Stimulated activated CD8-positive, alpha-beta memory T cell treated with anti-CD3 and anti-CD28 coated beads, Interleukin-7, amount 100 ng/mL, for 24 hours (primary cell): ENCODE results near the gene RGS10.
"Not testable (repeated sequence)": the region's sequence is repeated elsewhere in the genome, so short reads cannot be mapped to it uniquely, and the experiment has no call there.

Source experiments
- DNase-seq: peaks from one replicate; pipeline ENCODE4 v3.0.0-alpha.2; 2020; ENCODE audit warnings: low read depth

RGS10 gene

DNA sequence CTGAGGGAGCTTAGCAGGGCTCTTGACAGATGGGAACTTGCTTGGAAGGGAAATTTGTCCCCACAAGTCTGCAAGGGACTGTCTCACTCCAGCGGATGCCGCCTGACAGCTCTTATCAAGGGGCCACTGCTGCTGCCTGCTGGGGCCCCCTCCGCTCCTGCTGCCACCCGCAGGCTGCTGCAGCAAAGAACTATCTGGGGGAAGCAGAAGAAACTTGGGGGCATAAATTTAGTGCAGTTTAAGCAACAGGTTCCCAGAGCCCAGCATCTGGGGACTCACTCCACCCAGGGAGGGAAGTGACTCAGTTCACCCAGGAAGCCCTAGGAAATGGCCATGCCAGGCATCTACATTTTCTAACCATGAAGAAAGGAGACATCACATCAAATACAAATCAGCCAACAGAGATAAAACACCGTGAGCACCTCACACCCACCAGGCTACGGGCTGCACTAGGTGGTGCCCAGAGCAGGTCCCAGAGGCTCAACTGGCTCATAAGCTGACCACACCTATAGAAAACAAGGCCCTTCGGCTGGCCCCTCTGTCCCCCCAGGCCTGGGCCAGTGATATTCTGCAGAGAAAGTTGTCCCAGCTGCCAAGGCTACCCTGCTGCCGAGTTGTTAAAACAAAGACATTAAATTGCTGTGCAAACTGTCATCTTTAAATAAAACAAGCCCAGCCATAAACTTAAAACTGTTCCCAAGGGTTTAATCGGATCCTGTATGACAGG is 3.7 kb downstream of the RGS10 start:
- no peak for DNase-seq

DNA sequence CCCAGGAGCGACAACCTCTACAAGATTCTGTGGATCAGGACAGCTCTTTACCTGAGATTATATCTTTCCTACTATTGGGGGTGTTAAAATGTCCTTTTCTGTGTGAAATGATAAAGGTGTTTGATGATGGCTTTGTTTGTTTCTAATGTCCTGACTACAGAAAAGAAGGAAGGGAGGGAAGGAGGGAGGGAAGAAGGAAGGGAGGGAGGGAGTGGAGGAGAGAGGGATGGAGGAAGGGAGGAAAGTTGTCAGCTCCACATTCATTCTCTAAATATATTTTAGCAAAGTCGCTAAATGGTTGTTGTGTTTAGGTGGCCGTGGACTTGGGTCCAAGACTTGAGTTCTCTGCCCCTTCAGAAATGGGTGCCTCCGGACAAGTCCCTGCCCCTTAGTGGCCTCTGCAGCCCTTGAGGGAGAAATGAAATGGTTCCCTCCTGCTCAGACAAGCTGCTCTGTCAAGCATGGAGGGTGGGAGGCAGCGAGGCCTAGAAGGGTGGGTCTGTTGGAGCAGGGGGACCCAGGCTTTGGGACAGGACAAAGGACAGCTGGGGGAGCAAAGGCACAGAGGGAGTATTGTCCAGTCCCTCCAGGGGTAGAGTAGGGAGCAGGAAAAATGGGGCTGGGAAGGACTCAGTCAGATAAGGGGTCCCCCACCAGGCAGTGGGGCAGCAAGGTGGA is 4.4 kb downstream of the RGS10 start:
- DNase-seq, result no peak

DNA sequence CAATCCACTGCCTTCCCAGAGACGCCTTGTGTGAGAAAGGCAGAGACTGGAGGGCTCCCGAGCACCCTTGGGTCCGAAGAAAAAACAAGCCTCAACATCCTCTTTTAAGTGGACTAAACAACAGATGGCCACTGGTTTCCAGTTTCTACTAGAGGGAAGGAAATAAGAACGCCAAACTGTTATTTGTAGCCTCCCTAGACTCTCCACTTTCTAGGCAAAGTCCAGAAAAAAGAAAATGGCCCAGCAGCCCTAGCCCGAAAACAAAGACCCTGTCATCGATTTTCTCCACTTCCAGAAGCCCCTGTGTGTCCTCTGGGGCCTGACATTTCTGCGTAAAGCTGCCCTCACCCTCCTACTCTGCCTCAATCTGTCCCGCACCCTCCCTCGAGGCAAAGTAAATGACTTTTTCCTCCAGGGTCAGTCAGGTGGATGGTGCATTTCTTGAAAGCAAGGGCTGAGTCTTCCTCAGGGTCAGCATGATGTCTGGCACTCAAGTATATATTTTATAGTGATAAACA is 6.0 kb downstream of the RGS10 start:
- DNase-seq, result no peak

DNA sequence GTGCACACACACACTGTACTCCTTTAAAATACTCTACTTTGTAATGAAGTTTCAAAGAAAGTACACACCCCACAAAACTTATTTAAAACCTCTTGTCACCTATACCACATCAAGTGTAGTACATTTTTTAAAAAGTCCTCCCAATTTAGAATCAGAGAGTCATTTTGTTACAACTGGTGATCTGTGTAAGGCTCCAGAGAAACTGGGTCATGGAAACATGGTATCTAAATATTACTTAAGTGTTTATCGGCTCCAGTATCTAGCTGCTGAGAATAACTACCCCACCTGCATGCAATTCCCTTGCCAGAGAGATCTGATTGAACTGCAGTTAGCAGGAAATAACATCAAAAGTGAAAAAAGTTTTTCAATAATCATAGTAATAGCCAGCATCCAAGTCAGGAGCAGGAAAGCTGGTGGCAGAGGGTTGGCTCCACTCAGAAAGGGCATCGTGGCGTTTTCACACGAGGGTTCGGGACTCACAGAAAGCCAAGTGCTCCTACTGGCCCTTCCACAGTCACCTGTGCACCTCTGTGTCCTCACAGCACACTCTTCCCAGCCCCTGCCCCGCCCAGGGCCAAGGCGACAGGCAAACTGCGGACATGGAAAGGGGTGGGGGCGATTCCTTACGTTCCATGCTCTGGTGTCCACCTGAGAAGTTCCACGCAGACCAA is 6.5 kb downstream of the RGS10 start:
- DNase-seq, result no peak

DNA sequence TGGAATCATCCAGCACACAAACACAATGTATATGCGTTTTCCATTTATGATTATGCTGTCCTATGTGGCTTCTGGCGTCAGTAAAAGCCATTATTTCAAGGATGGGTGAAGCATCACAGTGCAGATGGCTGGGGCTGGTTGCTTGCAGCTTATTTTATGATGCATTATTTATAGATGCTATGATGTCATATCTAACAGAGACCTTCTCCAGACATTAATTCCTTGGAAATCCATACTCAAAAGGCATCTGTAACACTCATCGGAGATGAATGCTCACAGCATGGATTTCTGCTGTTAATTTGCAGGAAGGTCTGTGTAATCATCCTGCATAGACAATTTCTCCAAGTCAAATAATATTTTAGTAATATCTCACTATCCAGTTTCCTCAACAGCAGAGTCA is 7.2 kb downstream of the RGS10 start:
- no peak for DNase-seq

DNA sequence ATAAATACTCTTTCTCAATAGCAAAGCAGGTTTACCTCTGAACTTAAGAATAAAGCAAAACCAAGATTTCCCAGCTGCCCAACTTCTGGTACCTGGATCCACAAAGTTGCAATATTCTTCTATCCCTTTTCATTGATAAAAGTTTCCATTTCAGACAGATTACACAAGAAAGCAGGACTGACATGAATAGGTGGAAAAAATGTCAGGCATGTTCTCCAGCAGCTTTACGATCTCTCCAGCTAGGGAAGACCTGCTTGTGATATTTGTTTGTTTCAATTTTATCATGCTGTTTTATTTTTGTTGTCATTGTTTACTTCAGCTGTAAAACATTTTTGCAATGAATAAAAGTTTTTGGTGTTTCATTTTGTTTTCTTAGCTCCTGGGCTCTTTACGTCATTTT is 9.0 kb downstream of the RGS10 start:
- no peak for DNase-seq

DNA sequence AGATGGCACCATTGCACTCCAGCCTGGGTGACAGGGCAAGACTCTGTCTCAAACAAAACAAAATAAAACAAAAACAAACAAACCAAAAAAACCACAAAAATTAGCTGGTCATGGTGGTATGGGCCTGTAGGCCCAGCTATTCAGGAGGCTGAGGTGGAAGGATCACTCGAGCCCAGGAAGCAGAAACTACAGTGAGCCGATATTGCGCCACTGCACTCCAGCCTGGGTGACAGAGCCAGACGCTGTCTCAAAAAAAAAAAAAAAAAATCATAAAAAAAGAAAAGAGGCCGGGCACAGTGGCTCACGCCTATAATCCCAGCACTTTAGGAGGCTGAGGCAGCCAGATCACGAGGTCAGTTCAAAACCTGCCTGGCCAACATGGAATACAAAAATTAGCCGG is 9.7 kb downstream of the RGS10 start:
- not testable (repeated sequence) for DNase-seq

DNA sequence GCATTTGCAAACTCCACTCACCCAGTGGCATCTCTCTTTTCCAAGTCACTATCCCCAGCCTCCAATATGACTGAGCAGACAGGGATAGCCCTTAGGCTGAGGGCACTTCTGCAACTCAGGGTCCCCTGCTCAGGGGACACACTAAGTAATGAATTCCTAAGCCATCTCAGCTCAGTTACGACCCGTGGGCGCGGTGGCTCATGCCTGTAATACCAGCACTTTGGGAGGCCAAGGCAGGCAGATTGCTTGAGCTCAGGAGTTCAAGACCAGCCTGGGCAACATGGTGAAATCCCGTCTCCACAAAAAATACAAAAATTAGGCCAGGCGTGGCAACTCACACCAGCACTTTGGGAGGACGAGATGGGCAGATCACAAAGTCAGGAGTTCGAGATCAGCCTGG is 10.3 kb downstream of the RGS10 start:
- DNase-seq, result not testable (repeated sequence)

DNA sequence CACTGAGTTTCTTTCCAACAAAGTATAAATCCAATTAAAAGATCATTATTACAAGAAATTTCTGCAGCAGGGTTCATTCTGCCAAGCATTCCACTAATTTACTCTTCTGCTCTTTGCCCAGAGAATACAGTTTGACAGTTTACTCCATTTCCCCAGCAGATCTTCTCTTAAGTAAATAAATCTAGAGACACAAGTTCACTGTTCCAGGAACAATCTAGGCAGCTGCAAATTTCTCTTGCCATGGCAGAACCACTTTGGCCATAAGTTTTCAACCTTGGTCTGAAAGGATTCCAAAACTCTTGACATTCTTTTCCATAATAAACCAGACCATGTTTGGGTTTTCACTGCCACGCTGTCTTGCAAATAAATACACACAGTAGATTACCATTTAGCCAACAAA is 11.5 kb downstream of the RGS10 start:
- no peak for DNase-seq

DNA sequence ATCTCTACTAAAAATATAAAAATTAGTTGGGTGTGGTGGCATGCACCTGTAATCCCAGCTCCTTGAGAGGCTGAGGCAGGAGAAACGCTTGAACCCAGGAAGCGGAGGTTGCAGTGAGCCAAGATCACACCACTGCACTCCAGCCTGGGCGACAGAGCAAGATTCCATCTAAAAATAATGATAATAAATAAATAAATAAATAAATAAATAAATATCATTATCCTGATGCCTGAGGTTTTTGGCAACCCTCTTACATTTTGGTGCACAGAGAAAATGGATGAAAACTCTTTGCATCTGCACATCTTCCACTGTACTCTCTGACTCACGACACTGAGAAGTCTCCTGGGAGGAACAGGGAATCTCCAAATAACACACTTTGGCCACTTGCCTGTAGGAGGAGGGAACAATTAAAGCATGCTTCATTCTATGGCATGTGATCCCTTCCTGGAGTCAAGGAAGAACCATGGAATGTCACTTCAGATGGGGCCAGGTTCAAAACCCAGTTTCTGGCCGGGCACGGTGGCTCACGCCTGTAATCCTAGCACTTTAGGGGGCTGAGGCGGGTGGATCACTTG is 13.8 kb downstream of the RGS10 start:
- DNase-seq, result not testable (repeated sequence)

DNA sequence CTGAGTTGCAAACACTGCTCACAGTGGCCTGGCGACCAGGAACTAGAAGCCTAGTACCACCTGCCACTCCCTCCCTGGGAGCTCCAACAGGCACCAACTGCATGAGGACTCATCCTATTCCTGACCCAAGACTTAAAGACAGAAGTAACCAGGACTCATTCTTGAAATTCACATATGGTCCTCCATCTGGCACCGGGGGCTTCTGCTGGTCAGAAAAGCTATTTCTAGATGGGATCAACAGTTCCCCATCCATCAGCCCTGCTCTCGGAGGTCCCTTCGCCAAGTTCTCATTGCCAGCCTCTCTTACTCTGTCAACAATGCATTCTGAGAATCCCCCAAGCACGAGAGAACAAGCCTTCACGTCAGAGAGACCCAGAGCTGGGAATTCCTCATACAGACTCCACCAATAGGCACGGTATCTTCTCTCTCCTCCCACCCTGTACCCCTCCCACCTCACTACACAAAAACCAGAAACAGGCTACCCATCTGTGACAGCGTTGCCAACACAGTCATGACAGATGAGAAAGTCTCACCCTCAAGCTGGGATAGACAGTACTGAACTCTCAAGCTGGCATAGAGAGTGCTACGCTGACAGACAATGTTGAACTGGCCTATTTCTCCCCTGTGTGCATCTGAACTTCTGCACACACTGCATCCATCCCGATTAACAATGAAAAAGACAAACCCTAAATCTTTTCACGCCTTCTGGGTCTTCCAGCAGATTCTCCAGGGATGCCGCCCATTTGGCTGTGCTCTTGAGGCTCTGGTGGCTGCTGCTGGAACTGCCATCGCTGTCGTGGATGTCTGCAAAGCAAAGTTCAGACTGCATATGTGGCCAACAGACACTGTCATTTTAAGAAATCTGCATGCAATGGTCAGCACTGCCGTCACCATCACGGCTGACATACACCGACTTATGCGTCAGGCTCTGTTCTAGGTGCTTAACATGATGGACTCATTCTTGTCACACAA is 15.6 kb downstream of the RGS10 start:
- DNase-seq, result no peak

DNA sequence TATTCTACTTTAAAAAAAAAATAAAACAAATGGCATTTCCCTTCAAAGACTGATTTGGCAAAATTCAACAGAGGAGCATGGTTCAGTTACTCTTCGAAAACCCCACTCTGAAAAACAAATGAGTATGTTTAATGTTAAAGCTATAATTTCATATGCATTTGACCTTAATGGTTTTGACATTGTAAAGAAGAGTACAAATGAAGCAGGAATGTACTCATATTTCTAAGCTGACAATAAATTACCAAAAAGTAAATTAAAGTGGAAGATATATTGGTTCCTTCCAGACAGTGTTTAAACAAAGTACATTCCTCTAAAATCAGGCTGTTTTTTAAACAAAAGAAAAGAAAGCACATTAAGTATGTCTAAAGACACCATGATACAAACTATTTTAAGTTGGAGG is 16.4 kb downstream of the RGS10 start:
- DNase-seq, result no peak

DNA sequence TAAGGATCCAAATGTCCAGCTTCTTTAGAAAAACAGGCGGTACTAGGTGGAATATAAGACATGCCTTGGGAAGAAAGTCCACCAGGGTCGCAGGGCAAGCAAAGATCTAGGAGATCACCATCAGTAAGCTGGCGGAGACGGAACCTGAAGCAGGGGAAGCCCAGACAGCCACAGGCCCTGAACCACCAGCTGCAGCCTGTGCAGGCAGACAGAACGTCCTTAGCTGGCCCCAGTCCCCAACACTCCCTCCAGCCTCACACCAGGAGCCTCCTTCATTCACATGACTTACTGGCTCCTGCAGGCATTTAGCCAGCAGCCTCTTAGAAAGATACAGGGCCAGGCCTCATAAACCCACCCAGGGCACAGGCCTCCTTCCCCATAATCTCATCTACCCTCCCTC is 17.4 kb downstream of the RGS10 start:
- no peak for DNase-seq

DNA sequence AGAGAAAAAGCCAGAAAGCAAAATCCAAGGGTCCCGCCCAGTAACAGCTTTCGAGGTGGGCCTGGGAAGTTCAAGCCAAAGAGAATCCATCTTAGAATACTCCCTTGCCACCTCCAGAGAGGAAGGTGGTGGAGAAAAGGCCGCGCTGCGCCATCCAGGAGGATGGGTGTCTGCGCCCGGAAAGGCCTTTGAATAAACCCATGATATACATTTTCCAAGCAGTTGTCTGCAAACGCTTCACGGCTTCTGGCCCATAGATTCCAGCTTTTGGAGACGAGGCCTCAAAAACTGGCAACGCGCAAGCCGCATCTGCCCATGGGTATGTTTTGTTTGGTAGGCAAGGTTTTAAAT is 17.8 kb downstream of the RGS10 start:
- DNase-seq, result no peak

DNA sequence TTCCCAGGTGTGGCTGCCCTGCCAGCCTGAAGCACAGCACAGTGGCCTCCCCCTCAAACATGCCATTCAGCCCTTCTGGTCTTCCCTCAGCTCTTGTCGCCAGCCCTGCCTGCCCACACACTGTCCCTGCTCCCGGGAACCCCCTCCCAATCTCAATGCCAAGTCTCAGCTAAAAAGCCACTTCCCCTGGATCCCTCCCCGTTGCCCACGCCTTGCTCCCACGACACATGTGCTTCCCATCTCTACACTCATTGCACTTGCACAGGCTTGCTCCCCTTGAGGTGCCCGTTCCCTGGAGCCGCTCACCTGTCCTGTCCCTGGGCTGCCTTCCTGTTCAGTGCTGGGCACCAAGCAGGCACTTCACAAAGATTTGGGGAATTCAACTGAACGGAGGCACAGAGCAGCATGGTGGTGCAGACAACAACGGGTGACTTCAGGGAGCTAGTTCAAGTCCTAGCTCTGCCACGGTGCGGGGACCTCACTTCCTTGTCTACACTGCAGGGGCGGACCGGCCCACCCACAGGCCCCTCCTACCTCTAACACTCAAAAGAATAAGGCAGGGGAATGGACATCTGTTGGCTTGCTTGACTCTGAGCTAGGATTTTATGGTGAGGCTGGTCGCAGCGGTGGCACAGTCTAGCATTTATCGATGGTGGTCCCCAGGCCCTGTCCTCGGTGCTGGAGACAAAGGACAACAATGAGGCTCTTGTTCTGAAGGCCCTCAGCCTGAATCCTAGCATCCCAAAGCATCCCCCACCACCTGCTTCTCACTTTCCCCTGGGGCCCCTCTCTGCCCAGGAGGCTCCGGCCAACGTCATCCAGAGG is 18.4 kb downstream of the RGS10 start:
- DNase-seq, result no peak

DNA sequence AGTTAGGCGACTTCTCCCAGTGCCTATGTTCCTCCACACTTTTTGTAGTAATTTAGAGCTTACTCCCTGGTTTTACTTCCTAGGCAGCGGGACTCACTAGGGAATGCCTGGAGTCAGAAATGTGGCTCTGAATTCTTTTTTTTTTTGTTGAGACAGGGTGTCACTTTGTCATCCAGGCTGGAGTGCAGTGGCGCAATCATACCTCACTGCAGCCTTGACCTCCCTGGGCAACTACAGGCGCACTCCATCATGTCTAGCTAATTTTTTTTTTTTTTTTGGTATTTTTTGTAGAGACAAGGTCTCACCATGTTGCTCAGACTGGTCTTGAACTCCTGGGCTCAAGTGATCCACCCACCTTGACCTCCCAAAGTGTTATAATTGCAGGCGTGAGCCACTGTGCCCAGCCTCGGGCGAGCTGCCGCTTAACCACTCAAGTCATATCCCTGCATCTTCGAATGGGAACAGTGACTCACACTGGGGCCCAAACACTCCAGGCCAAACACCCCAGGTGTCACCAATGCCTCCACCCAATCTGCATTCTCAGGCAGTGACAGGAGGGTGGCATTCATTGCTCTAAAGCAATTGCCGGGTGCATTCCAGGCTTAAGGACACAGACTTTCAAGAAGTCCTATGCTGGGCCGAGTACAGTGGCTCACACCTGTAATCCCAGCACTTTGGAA is 19.6 kb downstream of the RGS10 start:
- DNase-seq, result no peak

DNA sequence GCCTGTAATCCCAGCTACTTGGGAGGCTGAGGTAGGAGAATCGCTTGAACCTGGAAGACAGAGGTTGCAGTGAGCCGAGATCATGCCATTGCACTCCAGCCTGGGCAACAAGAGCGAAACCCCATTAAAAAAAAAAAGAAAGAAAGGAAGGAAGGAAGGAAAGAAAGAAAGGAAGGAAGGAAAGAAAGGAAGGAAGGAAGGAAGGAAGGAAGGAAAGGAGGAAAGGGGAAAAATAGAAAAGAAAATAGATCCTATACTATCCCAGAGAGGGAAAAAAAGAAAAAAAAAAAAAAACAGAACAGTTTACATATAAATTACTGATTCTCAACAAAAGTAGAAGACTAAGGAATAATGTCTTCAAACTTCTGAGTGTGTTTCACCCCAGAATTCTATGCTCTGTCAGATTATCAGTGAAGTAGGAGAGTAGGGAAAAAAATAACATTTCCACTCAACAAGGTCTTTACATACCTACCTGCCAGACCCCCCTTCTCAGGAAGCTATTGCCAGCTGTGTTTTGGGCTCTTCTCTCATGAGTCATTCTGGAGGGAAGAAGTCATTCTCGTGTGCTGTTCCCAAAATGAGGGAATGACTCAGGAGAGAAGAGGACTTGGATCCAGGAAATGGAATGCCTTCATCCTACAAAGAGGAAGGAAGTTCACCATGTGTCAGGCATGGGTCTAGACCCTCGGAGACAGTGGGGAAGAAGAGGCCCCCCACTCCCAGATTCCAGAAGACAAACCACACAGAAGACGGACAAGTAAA is 20.9 kb downstream of the RGS10 start:
- no peak for DNase-seq

DNA sequence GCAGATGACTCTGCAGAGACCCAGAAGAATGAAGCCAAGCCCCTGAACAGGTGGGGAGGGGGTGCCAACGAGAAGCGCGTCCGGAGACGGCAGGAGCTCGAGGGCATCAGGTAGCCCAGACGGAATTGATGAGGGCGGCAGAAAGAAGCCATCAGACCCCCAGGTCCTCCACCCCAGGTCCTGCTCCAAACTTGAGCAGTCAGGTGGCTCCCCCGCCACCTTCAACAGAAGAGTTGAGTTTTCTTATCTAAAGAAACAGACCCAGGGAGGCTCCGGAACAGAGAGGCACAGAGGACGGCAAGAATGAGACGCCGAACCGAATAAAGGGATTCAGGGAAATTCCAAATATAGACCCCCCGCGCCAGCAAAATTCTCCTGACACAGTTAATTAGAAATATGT is 22.2 kb downstream of the RGS10 start:
- DNase-seq, result no peak

DNA sequence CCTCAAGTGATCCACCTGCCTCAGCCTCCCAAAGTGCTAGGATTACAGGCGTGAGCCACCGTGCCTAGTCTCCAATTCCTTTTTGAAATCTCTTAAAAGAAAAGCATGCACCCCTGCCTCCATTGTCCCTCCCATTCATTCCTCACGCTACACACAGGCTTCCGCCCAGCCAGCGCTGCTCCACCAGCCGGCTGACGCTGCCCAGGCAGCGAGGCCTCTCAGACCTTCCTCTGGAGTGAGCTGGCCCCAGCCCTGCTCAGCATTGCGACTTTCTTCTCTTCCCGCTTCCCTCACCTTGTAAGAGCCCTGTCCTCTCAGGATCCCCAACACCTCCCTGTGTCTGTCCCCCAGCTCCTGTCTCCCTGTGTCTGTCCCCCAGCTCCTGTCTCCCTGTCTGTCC is 23.6 kb downstream of the RGS10 start:
- no peak for DNase-seq
